Caco-2 (cell line): ENCODE data around the gene ATP8B3. TPM values are rescaled to one million over a fixed set of nuclear protein-coding genes. Genes with fewer than 3 reads are reported as not detected.

Experiments
- BruUV-seq: library from RNA; stranded (reverse); fragments of 400-500 nt; replicated peaks from 2 replicates; lab custom pipeline; 2021; lab: Mats Ljungman, UMichigan
- CTCF ChIA-PET: fragments of 300-600 bp; sonication (Branson Sonifier 250); formaldehyde crosslinking; loops from one replicate; lab custom pipeline; 2022; ENCODE audit warnings: antibody characterized with exemption; lab: Charles Lee
- POLR2A ChIA-PET: fragments of 300-600 bp; sonication (Branson Sonifier 250); formaldehyde crosslinking; loops from one replicate; lab custom pipeline; 2022; ENCODE audit warnings: antibody characterized with exemption; lab: Charles Lee
- DNase-seq, 2 experiments: peaks; one replicate each; pipeline versions ENCODE4 v3.0.0 to v3.0.0-alpha.2; 2020 to 2022
- H3K27me3 ChIP-seq: replicated peaks from 2 replicates; pipeline ENCODE4 v1.6.0; 2011; ENCODE audit warnings: low read length; ENCODE audit not compliant: control insufficient read depth, insufficient read depth
- H3K36me3 ChIP-seq: 2 replicates; pipeline ENCODE4 v1.5.1; 2011; ENCODE audit warnings: low read length; ENCODE audit not compliant: control insufficient read depth, insufficient read depth
- H3K4me1 ChIP-seq: fragments of 250-450 bp; sonication (Bioruptor Pico); 2 replicates; pipeline ENCODE4 v1.5.1; 2020; ENCODE audit warnings: mild to moderate bottlenecking
- H3K4me3 ChIP-seq: 2 replicates; pipeline ENCODE4 v1.5.1; 2011; ENCODE audit warnings: low read depth, mild to moderate bottlenecking, control low read depth, low read length
- H3K9me3 ChIP-seq: fragments of 250-450 bp; sonication (Bioruptor Pico); 2 replicates; pipeline ENCODE4 v1.5.1; 2020; ENCODE audit warnings: mild to moderate bottlenecking, moderate library complexity
- H3K27ac Mint-ChIP-seq: one replicate; pipeline ENCODE4 v1.8.0; 2022; ENCODE audit warnings: mixed read lengths; ENCODE audit not compliant: unreplicated experiment
- H3K27me3 Mint-ChIP-seq: one replicate; pipeline ENCODE4 v1.8.0; 2022; ENCODE audit warnings: mixed read lengths; ENCODE audit not compliant: insufficient read depth, unreplicated experiment
- H3K36me3 Mint-ChIP-seq: one replicate; pipeline ENCODE4 v1.8.0; 2022; ENCODE audit warnings: mild to moderate bottlenecking, mixed read lengths; ENCODE audit not compliant: insufficient read depth, unreplicated experiment
- H3K4me1 Mint-ChIP-seq: one replicate; pipeline ENCODE4 v1.8.0; 2022; ENCODE audit warnings: low read depth, mixed read lengths; ENCODE audit not compliant: unreplicated experiment
- H3K4me3 Mint-ChIP-seq: one replicate; pipeline ENCODE4 v1.8.0; 2022; ENCODE audit warnings: mild to moderate bottlenecking, moderate library complexity, mixed read lengths; ENCODE audit not compliant: unreplicated experiment
- H3K9me3 Mint-ChIP-seq: one replicate; pipeline ENCODE4 v1.8.0; 2022; ENCODE audit warnings: mixed read lengths; ENCODE audit not compliant: unreplicated experiment
- intact Hi-C: fragments of 100-400 bp; cut with micrococcal nuclease; formaldehyde crosslinking; loops from one replicate; pipeline ENCODE4 v1.10.0; 2022; ENCODE audit not compliant: unreplicated experiment
- total RNA-seq: library from RNA; stranded (reverse); gene quantifications from 2 replicates; pipeline ENCODE4 v1.2.3, GENCODE V29; 2022
- TF ChIP-seq, protein P1 (sequence below), 2 experiments: fragments of 200-600 bp in 1 of 2; IDR thresholded peaks; 1 replicate in 1 of 2; 2 replicates in 1 of 2; pipeline versions ENCODE4 v1.5.1 to v1.8.0; 2011 to 2022; ENCODE audit warnings: antibody characterized with exemption in 1 of 2, control low read depth in 1 of 2, inconsistent platforms in 1 of 2, low read depth in 1 of 2, low read length in 1 of 2, mild to moderate bottlenecking in 1 of 2, moderate library complexity in 1 of 2; ENCODE audit not compliant: insufficient read depth in 1 of 2, severe bottlenecking in 1 of 2, unreplicated experiment in 1 of 2

The ATP8B3 gene
- total RNA-seq, 1 experiment from 2014 or later: 0.45 TPM

DNA sequence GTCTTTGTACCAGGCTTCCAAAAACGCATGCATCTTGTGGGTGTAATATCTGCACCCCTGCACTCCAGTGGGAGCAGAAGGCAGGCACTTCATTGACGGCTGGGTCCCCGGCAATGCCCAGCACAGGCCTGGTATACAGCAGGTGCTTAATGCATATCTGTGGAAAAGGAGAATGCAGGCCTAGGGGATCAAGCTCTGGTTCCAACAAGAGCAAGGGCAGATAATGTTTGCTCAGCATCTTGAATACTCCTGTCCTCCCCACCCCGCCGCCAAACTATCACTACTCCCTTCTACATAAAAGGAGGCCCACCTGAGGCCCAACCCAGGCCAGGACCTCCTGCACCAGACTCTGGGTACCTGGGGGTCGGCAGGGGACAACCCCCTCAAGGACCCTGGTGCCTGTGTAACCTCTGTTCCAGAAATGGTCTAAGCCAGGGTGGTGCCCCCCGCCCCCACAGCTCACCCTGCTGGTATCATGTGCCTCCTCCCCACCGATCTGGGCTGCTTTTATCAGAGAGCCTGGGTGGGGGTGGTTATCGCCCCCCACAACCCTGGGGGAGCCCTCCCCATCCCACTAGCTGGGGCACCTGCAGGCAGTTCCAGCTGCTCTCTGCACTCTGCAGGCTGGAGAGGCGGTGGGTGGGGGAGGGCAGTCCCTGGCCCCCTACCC, 46.5 kb upstream of the ATP8B3 start:
- Histone ChIP-seq H3K36me3 (no peaks in the 10 kb centered on the region), H3K4me3 (no peak overlapping the region), H3K27me3 (no peaks in the 10 kb centered on the region), H3K9me3 (no peaks in the 10 kb centered on the region), H3K4me1 (peaks cover 39% of the 10 kb centered on the region)
- Mint-ChIP-seq H3K27me3 (no peaks in the 10 kb centered on the region), H3K4me1 (peaks cover 5% of the 10 kb centered on the region), H3K27ac (peak overlapping the region; percentile 32), H3K9me3 (no peaks in the 10 kb centered on the region), H3K36me3 (peaks cover 14% of the 10 kb centered on the region), H3K4me3 (no peak overlapping the region)
- POLR2A ChIA-PET: no interaction called here
- intact Hi-C loops: no loop called here
- BruUV-seq: no TSS peak
- TF ChIP-seq, protein P1, sequence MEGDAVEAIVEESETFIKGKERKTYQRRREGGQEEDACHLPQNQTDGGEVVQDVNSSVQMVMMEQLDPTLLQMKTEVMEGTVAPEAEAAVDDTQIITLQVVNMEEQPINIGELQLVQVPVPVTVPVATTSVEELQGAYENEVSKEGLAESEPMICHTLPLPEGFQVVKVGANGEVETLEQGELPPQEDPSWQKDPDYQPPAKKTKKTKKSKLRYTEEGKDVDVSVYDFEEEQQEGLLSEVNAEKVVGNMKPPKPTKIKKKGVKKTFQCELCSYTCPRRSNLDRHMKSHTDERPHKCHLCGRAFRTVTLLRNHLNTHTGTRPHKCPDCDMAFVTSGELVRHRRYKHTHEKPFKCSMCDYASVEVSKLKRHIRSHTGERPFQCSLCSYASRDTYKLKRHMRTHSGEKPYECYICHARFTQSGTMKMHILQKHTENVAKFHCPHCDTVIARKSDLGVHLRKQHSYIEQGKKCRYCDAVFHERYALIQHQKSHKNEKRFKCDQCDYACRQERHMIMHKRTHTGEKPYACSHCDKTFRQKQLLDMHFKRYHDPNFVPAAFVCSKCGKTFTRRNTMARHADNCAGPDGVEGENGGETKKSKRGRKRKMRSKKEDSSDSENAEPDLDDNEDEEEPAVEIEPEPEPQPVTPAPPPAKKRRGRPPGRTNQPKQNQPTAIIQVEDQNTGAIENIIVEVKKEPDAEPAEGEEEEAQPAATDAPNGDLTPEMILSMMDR (IDR thresholded peaks at IDR 0.05; ENCODE audit: insufficient read depth in 1 of 2, low read depth in 1 of 2, low read length in 1 of 2, severe bottlenecking in 1 of 2, unreplicated experiment in 1 of 2): no peak
- CTCF ChIA-PET: interaction anchor here (0.6 kb wide), 1 partner anchor 1335 kb away, joined by 6 read pairs; no protein-coding TSS in a partner anchor
- DNase-seq: no peak

DNA sequence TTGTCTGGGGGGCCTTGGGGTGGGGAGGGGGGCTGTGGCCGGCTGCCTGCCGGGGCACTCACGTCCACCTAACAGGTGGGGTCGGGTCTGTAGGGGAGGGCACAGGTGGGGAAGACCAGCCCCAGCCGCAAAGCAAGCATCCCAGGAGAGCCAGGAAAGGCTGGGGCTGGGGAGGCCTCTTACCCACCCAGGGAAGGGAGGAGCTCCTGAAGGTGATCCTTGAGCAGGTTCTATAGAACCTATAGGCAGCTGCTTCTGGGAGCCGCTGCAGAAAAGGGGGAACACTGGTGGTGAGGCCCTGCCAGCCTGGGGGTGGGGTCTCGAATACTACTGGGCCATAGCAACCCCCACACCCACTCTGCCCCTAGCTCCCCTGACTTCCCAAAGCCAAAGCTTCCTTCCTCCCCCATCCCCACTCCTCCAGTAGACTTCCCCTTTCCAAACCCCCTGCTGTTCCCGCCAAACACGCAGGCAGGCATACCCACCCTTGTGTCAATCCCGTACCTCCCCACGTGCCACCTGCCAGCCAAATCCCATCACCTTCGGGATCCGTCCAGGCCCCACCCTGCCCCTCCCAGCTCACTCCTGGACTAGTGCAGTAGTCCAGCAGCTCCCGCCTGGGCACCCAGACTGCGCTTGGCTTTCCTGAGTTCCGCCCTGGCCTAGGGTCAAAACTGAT, 45.7 kb upstream of the ATP8B3 start:
- intact Hi-C loops: no loop called here

More for the DNA sequence above, 45.7 kb upstream of the ATP8B3 start:
- H3K36me3 ChIP-seq: no peaks in the 10 kb centered on the region
- H3K27me3 ChIP-seq: no peaks in the 10 kb centered on the region
- no peak overlapping the region for H3K4me3 Mint-ChIP-seq
- H3K27me3 Mint-ChIP-seq: no peaks in the 10 kb centered on the region
- no peak for DNase-seq
- H3K4me3 ChIP-seq: no peak overlapping the region
- no peak overlapping the region for H3K27ac Mint-ChIP-seq
- H3K9me3 Mint-ChIP-seq: no peaks in the 10 kb centered on the region
- peaks cover 5% of the 10 kb centered on the region for H3K4me1 Mint-ChIP-seq
- H3K9me3 ChIP-seq: no peaks in the 10 kb centered on the region
- CTCF ChIA-PET: no interaction called here
- H3K36me3 Mint-ChIP-seq: peaks cover 14% of the 10 kb centered on the region
- no TSS peak for BruUV-seq
- TF ChIP-seq, protein P1 (IDR thresholded peaks at IDR 0.05; ENCODE audit: insufficient read depth in 1 of 2, low read depth in 1 of 2, low read length in 1 of 2, severe bottlenecking in 1 of 2, unreplicated experiment in 1 of 2): no peak
- POLR2A ChIA-PET: no interaction called here
- H3K4me1 ChIP-seq: peaks cover 39% of the 10 kb centered on the region
